Measurements from ENCODE around the gene SCO1.
A peak's percentile ranks its signal among the peaks of the same experiment; 100 is the strongest.
"Not testable (repeated sequence)": the region's sequence is repeated elsewhere in the genome, so short reads cannot be mapped to it uniquely, and the experiment has no call there.

Gene SCO1

DNA sequence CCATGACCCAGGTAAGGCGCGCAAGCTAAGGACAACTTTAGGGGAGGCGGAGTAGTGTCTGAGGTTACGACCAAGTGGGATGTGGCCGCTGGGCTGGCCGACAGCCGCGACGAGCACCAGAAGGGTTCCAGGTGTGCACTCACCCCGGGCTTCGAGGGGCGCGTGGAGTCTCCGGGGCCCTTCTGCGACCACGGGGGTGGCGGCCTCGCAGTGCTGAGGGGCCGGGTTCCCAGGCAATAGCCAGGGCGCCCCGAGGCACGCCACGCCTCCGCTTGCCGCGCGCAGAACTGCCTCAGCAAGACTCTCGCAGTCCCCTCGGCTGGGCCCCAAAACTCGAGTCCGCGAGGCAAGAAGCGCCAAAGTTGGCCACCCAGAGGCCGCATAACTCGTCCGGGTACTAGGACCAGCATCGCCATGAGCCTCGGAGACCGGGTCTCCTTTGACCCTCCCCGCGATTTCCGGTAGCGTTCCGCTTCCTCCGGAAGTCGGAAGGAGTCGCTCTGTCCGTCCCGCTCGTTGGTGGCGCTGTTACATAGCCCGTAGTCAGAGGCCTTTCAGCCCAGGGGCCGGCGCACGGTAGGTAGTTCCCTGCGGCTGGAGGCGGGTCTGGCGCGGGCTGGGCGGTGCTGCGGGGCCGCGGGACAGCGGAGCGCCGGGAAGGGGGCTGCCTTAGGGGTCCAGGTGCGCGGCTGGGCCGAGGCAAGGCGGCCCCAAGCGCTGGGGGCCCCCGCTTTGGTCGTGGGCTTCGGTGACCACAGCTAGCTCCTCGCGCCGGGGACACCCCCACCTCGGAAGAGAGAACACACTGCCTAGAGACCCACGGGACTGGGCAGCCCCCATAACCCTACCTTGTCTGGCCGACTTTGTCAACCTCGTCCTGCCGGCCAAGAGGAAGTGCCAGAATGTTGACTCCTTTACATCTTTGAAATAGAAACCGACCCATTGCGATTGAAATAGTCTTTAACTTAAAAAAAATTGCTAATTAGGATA is at the start of gene SCO1, which contains the start of gene ADPRM:
SCO1 (minus strand) TSS at position 442 of the 990 bp plus-strand sequence; CDS start at position 416, 26 bp downstream.
ADPRM (plus strand) TSS at position 503 of the 990 bp plus-strand sequence. CDS start 7,333 bp downstream, outside the sequence.
- peak; percentile 78 to 84 for DNase-seq (ENCODE audit: low read depth in 2 of 2)

DNA sequence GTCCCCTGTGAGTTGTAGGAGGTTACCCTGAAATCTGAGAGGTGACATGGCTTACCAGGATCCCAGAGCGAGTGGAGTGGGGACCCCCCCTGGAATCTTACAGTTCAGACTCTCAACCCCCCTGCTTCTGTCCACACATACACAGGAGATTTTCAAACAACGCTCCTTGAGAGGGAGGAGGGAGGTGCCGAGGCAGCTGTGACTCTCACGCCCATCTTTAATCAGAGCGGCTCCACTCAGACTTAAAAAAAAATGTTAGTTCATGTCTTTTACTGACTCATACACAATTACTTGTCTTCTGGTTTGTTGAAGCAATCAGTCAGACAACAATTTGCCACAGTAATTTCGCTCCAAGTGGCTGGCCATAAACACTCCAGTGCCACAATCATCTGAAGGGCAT is 47.9 kb upstream of the SCO1 start:
- DNase-seq (ENCODE audit: low read depth in 2 of 2) = no peak

DNA sequence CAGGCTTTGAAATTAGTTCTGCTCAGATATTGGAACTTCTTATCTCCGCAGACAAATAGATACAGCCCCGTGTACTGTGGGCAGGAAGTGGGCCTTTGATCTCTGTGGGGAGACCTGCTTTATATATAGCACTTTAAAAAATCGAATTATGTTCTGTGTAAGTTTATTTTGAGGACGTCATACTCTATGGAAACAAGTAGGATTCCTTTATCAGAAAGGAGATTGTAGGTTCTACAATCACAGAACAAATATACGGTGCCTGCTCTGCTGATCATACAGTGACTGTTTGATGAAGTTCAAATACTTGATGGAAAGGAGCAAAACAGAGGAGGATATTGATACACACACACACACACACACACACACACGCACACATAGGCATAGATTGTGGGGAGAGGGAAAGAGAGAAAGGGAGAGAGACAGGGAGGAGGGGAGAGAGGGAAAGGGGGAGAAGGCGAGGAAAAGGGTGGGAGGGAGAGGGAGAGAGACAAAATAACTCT is 47.2 kb upstream of the SCO1 start:
- no peak for DNase-seq (ENCODE audit: low read depth in 2 of 2)

DNA sequence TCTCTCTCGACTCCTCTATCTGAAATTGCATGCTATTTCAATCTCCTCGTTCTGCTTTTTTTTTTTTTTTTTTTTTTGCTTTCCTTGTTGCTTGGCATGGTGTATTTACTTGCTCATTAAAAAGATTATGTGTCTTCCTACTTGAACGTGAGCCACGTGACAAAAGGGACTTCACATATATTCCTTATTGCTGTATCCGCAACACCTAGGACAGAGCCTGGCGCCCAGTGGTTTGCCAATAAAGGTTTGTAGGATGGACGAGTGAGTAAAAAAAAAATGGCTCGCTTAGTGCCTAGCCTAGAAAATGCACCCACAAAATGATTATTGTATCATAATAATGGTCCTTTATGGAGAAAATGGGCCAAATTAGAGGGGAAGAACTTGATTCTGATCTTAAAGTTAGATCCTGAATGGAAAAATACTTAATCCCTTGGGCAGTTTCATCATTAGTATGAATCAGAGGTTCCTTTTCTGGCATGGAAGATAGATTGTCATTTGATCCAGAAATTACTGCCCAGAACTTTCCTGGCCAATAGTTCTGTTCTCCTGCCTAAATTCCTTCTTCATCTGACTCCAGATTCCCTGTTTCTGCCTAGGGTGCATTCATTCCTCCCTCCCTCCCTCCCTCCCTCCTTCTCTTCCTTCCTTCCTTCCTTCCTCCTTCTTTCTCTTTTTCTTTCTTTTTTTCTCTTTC is 46.1 kb upstream of the SCO1 start:
- no peak for DNase-seq (ENCODE audit: low read depth in 2 of 2)

DNA sequence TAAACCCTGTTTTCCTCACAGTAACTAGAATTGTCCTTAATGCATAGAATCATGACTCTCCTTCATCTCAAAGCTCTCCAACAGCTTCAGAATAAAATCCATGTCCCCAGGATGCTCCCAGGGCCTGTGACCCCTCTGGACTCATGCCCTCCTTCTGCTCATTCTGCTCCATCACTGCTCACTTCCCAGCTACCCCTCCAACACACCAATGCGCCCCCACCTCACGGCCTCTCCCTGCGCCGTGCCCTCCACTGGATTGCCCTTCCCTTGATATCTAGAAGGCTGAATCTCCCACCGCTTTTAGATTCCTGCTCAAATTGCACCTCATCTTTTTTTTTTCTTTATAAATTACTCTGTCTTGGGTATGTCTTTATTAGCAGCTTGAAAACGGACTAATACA is 45.1 kb upstream of the SCO1 start:
- no peak for DNase-seq (ENCODE audit: low read depth in 2 of 2)

DNA sequence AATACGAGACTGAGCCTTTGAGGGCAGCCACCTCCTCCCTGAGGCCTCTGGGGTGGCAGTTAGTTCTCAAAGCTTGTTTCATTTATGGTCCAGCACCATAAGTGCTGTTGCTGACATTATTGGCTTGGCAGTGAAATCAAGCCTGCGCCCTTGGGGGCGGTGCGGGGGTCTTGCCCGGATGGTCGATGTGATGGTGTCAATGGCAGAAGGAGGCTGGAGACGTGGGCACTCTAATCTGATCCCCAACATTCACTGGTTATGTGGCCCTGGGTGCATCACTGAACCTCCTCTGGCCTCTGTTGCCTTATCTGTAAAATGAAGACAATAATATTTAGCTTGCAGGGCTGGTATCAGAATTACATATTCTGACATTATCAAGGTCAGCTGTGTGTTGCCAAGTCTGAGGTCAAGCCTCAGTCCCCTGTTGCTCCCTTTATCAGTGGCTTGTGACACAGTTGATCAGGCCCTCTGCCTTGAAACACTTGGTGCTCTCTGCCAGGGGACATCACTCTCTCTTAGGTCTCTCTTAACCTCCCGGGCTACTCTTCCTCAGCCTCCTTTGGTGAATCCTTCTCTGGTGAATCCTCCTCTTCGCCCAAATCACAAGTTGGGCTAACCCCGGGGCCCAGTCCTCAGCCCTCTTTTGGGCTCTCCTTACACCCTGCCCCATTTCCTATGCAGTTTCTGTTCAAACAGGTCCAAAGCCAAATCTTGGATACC is 44.2 kb upstream of the SCO1 start:
- DNase-seq (ENCODE audit: low read depth in 2 of 2) = no peak

DNA sequence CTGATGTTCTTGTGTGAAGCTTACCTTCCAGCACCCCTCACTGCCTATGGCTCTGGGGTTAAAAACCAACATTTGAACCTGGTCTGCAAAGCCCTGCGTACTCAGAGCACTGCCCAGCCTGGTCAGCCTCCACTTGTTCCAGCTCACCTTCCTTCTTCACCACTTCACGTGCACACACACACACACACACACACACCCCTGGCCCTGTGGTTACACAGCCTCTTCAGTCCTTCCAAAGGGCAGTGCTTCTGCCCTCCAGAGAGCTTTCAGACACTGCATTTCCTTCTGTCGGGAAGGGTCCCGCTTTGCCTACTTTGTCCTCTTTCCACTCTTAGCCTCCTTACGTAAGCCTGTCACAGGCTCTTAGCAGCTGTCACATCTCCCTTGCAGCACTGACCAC is 42.1 kb upstream of the SCO1 start:
- no peak for DNase-seq (ENCODE audit: low read depth in 2 of 2)

DNA sequence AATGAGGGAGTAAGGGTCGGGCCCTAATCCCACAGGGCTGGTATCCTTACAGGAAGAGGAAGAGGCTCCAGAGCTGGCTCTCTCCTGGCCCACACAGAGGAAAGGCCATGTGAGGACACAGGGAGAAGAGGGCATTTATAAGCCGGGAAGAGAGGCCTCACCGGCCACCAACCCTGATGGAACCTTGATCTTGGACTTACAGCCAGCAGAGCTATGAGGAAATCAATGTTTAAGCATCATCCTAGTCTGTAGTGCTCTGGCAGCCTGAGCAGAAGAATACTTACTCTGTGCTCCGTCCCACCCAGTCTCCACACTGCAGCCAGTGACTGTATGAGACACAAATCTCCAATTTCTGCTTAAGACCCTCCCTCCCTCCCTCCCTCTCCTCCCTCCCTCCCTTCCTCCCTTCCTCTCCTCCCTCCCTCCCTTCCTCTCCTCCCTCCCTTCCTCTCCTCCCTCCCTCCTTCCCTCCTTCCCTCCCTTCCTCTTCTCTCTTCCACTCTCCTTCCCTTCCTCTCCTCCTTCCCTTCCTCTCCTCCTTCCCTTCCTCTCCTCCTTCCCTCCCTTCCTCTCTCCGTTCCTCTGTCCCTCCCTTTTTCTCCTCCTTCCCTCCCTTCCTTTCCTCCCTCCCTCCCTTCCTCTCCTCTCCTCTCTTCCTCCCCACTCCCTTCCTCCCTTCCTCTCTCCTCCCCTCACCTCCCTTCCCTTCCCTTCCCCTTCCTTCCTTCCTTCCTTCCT is 41.4 kb upstream of the SCO1 start:
- no peak for DNase-seq (ENCODE audit: low read depth in 2 of 2)

DNA sequence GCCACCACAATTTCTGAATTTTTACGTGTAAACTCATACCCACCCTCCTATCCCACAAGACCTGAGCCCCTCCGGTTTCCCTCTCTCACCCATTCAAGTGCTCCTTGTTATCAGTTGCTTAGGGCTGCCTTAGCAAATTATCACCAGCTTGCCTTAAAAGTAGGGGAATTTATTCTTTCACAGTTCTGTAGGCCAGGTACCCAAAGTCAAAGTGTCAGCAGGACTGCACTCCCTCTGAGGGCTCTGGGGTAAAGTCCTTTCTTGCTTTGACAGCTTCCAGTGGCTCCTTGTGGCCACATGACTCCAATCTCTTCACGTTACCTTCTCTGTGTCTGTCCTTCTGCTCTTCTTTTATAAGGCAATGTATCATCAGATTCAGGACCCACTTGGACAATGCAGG is 40.4 kb upstream of the SCO1 start:
- no peak for DNase-seq (ENCODE audit: low read depth in 2 of 2)

DNA sequence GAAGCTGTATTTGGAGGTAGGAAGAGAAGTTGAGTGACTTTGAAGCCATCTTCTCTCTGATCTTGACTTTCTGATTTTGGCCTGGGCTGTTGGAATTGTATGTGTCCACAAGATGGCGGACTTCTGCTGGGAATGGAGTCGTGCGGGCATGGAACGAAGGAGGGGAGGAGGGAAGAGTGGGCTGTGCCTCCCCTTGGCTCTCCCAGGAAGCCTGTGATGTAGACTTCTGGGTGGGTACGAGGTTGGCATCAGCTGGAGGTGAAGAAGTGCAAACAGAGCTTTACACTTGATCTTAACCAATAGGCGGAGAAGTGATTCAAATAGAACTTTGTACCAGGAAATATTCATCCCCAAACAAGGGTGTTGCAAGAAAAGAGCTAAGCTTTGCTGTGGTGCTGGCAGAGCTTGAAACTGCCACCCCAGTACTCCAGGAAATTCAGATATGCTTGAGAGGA is 39.9 kb upstream of the SCO1 start:
- DNase-seq (ENCODE audit: low read depth in 2 of 2) = no peak

DNA sequence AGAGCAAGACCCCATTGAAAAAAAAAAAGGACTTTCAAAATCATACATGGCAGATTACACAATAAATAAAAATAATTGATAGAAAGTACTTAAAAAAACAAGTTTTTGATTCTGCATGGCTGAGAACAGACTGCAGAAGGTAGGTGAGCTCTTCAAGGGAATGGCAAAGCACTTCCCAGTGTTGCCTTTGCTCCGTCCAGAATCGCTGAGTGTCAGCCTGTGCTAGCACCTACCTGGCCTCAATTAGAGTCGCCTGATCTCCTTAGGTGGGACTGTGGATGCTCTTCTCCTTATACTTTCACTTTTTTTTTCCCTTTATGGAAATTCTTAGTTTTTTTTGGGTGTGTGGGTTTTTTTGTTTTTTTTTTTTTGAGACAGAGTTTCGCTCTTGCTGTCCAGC is 38.5 kb upstream of the SCO1 start:
- no peak for DNase-seq (ENCODE audit: low read depth in 2 of 2)

DNA sequence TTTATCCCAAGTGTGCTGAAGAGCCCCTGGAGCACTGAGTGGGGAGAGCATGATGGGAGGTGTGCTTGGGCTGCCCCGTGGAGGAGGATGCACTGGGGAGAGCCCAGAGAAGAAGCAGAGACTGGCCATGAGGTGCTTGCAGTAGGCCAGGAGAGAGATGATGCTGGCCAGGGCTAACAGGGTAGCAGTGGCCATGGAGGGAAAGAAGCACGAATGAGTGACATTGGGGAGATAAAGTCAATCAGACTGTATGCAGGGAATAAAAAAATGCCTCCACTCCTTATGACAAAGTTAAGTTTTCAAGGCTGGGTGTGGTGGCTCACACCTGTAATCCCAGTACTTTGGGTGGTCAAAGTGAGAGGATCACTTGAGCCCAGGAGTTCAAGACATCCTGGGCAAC is 37.9 kb upstream of the SCO1 start:
- DNase-seq (ENCODE audit: low read depth in 2 of 2) = no peak

DNA sequence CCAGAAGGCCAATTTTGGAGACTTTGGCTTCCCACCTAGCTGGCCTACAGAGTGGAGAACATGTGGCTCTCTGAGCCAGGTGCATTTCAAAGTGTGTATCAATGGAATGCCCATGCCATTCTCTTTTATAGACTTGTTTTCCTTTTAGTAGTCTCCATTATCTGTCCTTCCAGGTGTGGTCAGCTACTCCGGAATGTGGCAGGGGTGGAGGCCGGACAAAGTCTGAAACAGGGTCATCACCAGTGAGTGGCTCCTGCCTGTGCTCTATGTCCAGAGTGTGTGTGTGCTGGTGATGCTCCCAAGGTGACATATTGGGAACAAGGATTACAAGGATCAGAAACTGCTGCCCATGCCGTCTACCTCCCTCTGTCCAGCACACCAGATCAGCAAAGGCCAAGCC is 36.3 kb upstream of the SCO1 start:
- DNase-seq (ENCODE audit: low read depth in 2 of 2) = no peak

DNA sequence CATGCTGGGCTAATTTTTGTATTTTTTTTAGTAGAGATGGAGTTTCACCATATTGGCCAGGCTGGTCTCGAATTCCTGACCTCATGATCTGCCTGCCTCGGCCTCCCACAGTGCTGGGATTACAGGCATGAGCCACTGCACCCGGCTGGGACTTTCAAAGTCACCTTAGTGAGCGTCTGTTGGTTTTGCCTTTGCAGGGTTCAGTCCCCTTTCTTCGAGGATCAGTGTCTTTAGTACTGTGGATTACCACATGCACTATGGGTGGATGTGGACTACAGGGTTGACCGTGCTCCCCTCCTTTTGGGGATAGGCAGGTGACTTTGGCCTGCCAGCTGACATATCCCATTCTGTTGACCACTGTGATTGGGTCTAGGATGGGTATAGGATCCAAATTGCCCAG is 34.8 kb upstream of the SCO1 start:
- not testable (repeated sequence) for DNase-seq (ENCODE audit: low read depth in 2 of 2)

DNA sequence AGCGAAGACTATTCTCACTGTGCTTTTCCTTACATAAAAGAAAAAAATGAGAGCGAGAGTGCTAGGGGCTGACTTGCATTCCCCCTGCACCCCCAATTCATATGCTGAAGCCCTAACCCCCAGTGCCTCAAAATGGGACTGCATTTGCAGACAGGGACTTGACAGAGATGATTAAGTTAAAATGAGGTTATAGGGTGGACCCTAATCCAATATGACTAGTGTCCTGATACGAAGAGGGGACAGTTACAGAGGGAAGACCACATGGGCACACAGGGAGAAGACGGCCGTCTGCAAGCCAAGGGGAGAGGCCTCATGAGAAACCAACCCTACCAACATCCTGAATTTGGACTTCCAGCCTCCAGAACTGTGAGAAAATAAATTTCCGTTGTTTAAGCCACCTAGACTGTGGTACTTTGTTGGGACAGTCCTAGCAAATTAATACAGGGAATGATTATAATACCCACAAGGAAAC is 34.1 kb upstream of the SCO1 start:
- DNase-seq (ENCODE audit: low read depth in 2 of 2) = no peak

DNA sequence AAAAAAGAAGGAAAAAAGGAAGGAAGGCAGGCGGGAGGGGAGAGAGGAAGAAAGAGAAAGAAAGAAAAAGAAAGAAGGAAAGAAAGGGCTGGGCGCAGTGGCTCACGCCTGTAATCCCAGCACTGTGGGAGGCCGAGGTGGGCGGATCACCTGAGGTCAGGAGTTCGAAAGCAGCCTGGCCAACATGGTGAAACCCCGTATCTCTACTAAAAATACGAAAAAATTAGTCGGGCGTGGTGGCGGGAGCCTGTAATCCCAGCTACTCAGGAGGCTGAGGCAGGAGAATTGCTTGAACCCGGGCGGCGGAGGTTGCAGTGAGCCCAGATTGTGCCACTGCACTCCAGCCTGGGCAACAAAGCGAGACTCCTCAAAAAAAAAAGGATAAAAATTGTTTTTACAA is 32.9 kb upstream of the SCO1 start:
- not testable (repeated sequence) for DNase-seq (ENCODE audit: low read depth in 2 of 2)

DNA sequence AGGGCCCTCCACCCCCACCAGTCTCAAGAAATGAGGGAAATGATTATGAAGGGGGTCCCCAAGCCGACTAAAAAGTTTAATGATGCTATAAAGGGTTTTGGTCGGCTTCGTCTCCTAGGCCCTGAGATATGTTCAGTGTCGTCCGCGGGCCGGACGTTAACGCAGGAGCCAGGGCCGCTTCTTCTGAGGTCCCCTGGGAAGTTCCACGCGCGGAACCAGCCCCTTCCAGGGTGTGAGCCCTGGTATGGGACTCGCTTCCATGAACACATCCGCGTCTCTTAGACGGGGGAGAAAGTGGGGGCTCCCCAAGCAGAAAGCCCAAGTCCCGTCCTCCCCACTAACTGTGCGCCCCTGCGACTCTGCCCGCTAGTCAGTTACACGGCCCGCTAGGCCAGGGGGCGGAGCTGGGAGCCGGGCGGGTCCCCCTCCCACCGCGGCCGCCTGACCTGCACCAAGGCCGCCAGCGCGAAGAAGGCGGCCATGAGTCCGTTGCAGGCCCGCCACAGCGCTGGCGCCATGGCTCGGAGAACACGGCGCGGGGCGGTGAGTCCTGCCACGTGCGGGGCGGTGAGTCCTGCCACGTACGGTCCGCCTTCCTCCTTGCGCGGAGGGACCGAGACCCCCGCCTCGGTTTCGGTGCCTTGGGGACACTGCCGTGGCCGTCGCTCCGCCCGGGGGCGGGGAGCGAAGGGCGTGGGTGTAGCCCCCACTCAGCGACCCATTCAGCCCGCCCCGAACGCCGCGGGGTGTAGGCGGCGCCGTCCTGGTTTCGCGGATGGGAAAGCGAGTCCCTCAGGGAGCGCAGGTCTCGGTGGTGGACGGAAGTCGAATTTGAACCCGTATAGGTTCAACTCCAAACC is 32.2 kb upstream of the SCO1 start, which contains the start of gene TMEM220:
TMEM220 (minus strand) TSS at position 690 of the 860 bp plus-strand sequence; CDS start at position 518, 172 bp downstream.
- peak in 1 of 2 donors; percentile 36 for DNase-seq (ENCODE audit: low read depth in 2 of 2)

DNA sequence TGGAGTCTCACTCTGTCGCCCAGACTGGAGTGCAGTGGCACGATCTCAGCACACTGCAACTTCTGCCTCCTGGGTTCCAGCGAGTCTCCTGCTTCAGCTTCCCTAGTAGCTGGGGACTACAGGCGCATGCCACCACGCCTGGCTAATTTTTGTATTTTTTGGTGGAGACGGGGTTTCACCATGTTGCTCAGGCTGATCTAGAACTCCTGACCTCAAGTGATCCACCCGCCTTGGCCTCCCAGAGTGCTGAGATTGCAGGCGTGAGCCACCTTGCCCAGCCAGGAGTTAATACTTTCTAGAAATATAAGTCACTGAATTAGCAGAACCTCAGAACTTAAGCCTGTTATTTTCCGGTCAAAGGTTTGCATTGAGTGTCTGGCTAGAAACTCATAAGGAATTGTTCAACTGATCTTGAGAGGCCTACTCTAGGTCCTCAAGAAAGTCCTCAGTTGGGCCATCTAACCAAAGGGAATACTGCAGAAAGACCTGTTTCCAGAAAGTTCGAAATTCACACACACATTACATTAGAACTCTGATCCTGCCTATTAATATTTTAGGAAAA is 31.1 kb upstream of the SCO1 start:
- DNase-seq (ENCODE audit: low read depth in 2 of 2) = no peak

DNA sequence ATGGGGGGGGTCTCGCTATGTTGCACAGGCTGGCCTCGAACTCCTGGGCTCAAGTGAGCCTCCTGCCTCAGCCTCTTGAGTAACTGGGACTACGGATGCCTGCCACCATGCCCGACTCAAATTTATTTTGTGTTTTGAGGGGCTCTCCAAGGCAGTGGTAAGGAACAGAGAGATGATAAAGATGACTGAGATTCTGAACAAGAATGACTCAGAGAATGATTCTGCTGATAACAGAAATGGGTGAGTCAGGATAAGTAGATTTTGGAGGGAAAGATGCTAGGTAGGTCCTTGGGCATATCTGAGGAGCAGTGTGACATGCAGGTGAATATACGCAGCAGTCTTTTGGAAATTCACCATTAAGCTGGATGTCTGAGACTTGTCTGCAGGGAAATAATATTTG is 29.9 kb upstream of the SCO1 start:
- DNase-seq (ENCODE audit: low read depth in 2 of 2) = no peak

DNA sequence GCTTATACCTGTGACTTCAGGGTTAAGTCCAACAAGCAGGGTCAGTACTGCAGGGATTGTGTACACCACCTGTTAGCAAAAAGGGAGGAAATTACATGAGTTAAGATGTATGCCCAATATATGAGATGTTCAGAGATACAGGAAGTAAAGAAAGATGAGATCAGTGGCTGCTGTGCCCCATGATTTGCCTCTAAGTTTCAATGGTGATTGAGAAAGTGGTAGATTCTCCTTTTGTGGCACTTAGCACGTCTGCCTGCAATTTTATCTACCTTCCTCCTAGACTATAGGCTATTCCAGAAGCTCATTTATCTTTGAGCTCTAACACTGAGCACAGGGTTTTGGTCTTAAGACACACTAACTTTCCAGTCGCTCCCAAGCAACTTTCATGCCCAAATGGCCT is 28.9 kb upstream of the SCO1 start:
- no peak for DNase-seq (ENCODE audit: low read depth in 2 of 2)

Measured in stimulated activated CD8-positive, alpha-beta memory T cell treated with anti-CD3 and anti-CD28 coated beads, Interleukin-15, amount 100 ng/mL, for 4 hours (primary cell).